Jurkat, Clone E6-1 (cell line): Measurements from ENCODE around the gene TRAFD1. TPM values are rescaled to one million over a fixed set of nuclear protein-coding genes. Genes with fewer than 3 reads are reported as not detected.
A peak's percentile ranks its signal among the peaks of the same experiment; 100 is the strongest.
"Not testable (repeated sequence)": the region's sequence is repeated elsewhere in the genome, so short reads cannot be mapped to it uniquely, and the experiment has no call there.

Experiments used
- DNase-seq: peaks from one replicate; pipeline ENCODE4 v3.0.0-alpha.2; 2011; ENCODE audit warnings: low read depth, low spot score
- H3K4me3 ChIP-seq: 2 replicates; pipeline ENCODE4 v1.5.1; 2011; ENCODE audit warnings: mild to moderate bottlenecking, low read length, control low read depth, moderate library complexity
- polyA plus RNA-seq: library from polyadenylated mRNA; unstranded; fragments of >200 nt; gene quantifications from one replicate; pipeline ENCODE4 v1.2.1, GENCODE V29; 2012; ENCODE audit warnings: missing spikeins; ENCODE audit not compliant: insufficient read length, insufficient read depth

Gene TRAFD1
- 16.3 TPM for polyA plus RNA-seq

GRCh38 chr12:112125250-112125999 is at the start of gene TRAFD1:
Gene TRAFD1, plus strand, starts transcription at chr12:112125560. Its CDS starts 4,963 bp downstream, at chr12:112130523.
- H3K4me3 ChIP-seq = peak within 1 kb of the TSS; percentile 84
- peak; percentile 95 for DNase-seq

- H3K4me3 ChIP-seq = no peak overlapping the region
- DNase-seq = no peak
Observed at GRCh38 chr12:112087055-112087850, 38.1 kb upstream of the TRAFD1 start.

DNA sequence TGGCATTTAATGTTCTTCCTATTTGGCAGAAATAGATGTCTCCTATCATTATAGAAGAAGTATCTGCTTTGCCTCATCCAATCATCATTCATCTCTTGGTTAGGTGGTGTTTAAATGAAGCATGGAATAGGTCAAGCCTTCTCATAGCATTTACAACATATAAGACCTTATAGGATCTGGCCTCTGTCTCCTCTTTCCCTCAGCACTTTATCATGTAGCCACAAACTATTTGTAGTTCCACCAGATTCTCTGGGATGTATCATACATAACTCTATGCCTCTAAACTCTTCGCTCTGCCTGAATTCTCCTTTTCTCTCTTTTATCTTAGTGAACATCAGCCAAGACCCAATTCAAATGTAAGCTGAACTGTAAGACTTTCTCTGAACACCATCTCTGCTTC is 37.5 kb upstream of the TRAFD1 start:
- DNase-seq = no peak
- H3K4me3 ChIP-seq = no peak overlapping the region

DNA sequence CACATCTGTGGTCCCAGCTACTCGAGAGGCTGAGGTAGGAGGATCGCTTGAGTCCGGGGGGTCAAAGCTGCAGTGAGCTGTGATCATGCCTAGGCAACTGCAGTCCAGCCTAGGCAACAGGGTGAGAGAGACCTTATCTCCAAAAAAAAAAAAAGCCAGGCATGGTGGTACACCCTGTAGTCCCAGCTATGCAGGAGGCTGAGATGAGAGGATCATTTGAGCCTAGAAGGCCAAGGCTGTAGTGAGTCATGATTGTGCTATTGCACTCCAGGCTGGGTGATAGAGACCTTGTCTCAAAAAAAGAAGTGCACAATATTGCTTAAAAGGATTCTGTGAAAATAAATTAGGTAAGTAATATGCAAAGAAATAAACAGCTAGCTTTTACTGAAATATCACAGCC is 33.8 kb upstream of the TRAFD1 start:
- no peak for DNase-seq
- H3K4me3 ChIP-seq = no peak overlapping the region

- H3K4me3 ChIP-seq = no peak overlapping the region
- no peak for DNase-seq
Observed at GRCh38 chr12:112096070-112096469, 29.3 kb upstream of the TRAFD1 start.

- no peak for DNase-seq
- H3K4me3 ChIP-seq = no peak overlapping the region
Observed at GRCh38 chr12:112096667-112097066, 28.7 kb upstream of the TRAFD1 start.

DNA sequence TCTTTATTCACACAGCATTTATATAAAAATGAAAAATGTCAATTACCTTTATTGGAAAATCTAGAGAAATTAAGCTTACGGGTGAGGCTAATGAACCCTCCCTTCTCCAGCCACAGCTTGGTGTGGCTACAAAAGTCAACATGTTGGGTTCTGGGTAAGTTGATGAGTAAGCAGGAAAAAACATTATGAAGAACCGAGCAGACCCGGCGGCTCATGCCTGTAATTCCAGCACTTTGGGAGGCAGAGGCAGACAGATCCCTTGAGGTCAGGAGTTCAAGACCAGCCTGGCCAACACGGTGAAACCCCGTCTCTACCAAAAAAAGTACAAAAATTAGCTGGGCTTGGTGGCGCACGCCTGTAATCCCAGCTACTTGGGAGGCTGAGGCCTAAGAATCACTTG is 27.7 kb upstream of the TRAFD1 start:
- DNase-seq = no peak

DNA sequence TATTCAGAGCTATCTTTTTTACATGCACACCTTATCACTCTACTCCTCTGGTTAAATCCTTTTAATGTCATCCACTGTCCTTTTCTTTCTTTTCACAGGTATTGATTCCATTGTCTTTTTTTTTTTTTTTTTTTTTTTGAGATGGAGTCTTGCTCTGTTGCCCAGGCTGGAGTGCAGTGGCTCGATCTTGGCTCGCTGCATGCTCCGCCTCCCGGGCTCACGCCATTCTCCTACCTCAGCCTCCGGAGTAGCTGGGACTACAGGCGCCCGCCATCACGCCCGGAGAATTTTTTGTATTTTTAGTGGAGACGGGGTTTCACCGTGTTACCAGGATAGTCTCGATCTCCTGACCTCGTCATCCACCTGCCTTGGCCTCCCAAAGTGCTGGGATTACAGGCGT is 24.9 kb upstream of the TRAFD1 start:
- not testable (repeated sequence) for DNase-seq, H3K4me3 ChIP-seq

More for the DNA sequence above, 27.7 kb upstream of the TRAFD1 start:
- H3K4me3 ChIP-seq = no peak overlapping the region

- DNase-seq = no peak
Observed at GRCh38 chr12:112102127-112102526, 23.2 kb upstream of the TRAFD1 start.

DNA sequence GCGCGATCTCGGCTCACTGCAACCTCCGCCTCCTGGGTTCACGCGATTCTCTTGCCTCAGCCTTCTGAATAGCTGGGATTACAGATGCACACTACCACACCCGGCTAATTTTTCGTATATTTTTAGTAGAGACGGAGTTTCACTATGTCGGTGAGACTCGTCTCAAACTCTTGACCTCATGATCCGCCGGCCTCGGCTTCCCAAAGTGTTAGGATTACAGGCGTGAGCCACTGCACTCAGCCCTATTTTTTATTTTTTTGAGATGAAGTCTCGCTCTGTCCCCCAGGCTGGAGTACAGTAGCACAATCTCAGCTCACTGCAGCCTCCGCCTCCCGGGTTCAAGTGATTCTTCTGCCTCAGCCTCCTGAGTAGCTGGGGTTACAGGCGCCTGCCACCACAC is 22.6 kb upstream of the TRAFD1 start:
- not testable (repeated sequence) for H3K4me3 ChIP-seq, DNase-seq

More at GRCh38 chr12:112102127-112102526, 23.2 kb upstream of the TRAFD1 start:
- H3K4me3 ChIP-seq = no peak overlapping the region

DNA sequence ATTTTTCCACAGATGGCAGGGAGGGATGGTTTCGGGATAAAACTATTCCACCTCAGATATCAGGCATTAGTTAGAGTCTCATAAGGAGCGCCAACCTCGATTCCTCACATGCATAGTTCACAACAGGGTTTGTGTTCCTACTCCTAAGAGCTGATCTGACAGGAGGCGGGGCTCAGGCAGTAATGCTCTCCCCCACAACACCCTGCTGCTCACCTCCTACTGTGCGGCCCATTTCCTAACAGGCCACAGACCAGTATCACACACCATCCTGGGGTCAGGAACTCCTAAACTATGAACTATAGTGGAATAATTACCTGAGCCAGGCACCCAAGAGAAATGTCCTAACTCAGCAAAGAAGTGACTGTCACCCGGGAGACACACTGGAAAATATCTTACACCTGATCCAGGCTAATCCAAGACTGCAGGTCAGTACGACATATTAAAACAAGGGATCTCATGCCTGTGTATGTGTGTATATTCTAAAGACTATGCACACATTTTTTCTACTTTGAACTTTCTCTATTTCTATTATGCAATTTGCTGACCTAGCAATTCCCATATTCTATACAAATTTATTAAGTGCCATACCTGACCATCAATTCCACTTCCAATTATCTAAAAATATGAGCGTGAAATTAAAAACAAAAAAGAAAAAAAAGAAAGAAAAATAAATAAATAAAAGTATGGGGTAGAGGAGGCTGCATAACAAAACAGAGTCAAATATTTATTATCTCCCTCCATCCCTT is 21.4 kb upstream of the TRAFD1 start:
- DNase-seq = no peak
- H3K4me3 ChIP-seq = no peak overlapping the region

DNA sequence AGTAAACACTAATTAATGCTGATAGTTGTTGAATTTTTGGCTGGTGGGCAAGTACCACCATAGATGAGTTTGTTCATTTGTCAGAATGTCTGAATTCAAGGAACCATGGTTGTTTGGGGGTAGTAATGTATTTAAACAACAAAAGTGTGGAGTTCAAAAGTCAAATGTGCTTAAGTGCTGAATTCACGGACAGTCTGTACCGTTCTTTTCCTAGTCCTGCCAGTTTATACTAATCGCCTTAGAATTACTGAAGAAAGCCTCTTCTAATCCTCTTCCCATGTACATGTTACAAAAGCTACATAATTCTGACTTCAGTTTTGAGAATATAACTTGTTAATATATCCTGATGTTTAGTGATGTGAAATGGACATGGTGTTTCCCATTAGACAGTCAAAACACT is 19.5 kb upstream of the TRAFD1 start:
- no peak for DNase-seq

DNA sequence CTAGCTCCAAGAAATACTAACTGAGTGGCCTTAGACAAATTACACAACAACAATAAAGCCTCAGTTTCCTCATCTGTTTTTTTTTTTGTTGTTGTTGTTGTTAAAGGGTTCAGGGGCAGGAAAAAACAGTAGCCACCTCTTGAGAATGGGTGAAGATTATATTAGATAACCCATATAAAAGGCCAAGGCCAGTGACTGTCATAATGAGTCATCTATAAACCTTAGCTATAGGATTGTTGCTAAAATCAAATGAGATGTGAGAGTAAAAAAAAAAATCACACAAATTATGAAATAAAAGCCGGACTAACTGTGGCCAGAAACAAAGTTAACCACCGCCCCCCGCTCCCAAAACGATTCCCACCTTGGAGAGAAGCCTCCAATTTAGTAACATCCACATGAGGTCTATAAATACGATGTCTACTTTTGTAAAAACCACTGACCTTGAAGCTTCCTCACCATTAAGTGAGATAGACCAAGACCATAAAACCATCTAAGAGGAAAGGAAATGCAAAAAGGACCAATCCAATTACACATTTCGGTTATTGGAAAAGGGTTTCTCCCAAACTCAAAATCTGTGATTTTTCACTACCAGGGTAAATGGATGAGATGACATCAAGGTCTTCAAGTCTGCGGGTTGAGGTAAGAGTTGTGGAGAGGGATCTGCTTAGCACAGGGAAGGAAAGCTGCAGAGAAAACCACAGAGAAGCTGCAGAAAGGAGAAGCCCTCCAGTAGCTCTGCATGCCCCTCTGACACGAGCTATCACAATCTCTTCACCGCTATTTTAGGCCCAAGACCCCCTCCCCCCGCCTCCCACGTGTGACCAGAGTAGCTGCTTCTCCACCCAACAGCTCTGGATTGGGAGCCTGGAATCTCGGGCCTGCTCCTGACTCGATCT is 17.8 kb upstream of the TRAFD1 start:
- peak; percentile 65 for DNase-seq
- H3K4me3 ChIP-seq = peak overlapping the region; percentile 100

More for the DNA sequence above, 19.5 kb upstream of the TRAFD1 start:
- H3K4me3 ChIP-seq = no peak overlapping the region

- DNase-seq = peak; percentile 83
- H3K4me3 ChIP-seq = peak within 1 kb of the TSS; percentile 100
Observed at GRCh38 chr12:112108202-112109079, 16.9 kb upstream of the TRAFD1 start, which contains the start of gene NAA25. Gene NAA25, minus strand, starts transcription at chr12:112108783. Its CDS starts 10 bp downstream, at chr12:112108773.

- not testable (repeated sequence) for DNase-seq, H3K4me3 ChIP-seq
Observed at GRCh38 chr12:112110787-112111662, 14.3 kb upstream of the TRAFD1 start.

- H3K4me3 ChIP-seq = no peak overlapping the region
- no peak for DNase-seq
Observed at GRCh38 chr12:112111931-112112330, 13.4 kb upstream of the TRAFD1 start.
